Effector memory CD8-positive, alpha-beta T cell (primary cell): ENCODE results near the gene TBC1D22A.

Experiments
- ATAC-seq: fragments of 150-1000 bp; cut with Tn5 transposase; replicated peaks from 2 replicates; pipeline ENCODE4 v1.10.0; 2021; ENCODE audit warnings: mild to moderate bottlenecking, moderate library complexity
- DNase-seq, 3 experiments: peaks; one replicate each; pipeline ENCODE4 v3.0.0; 2021
- H3K27ac Mint-ChIP-seq, 2 donors: one replicate each; pipeline ENCODE4 v1.8.0; 2022; ENCODE audit warnings: mild to moderate bottlenecking in 2 of 2, mixed read lengths in 2 of 2, moderate library complexity in 2 of 2
- H3K27me3 Mint-ChIP-seq, 2 donors: one replicate each; pipeline ENCODE4 v1.8.0; 2022; ENCODE audit warnings: mixed read lengths in 2 of 2
- H3K36me3 Mint-ChIP-seq: one replicate; pipeline ENCODE4 v1.8.0; 2022; ENCODE audit warnings: mild to moderate bottlenecking, moderate library complexity, mixed read lengths; ENCODE audit not compliant: insufficient read depth
- H3K4me1 Mint-ChIP-seq, 2 donors: one replicate each; pipeline ENCODE4 v1.8.0; 2022; ENCODE audit warnings: low read depth in 2 of 2, mixed read lengths in 2 of 2
- H3K4me3 Mint-ChIP-seq, 2 donors: one replicate each; pipeline ENCODE4 v1.8.0; 2022; ENCODE audit warnings: mild to moderate bottlenecking in 2 of 2, mixed read lengths in 2 of 2, moderate library complexity in 2 of 2
- H3K9me3 Mint-ChIP-seq, 2 donors: one replicate each; pipeline ENCODE4 v1.8.0; 2022; ENCODE audit warnings: mixed read lengths in 2 of 2

TBC1D22A gene

DNA sequence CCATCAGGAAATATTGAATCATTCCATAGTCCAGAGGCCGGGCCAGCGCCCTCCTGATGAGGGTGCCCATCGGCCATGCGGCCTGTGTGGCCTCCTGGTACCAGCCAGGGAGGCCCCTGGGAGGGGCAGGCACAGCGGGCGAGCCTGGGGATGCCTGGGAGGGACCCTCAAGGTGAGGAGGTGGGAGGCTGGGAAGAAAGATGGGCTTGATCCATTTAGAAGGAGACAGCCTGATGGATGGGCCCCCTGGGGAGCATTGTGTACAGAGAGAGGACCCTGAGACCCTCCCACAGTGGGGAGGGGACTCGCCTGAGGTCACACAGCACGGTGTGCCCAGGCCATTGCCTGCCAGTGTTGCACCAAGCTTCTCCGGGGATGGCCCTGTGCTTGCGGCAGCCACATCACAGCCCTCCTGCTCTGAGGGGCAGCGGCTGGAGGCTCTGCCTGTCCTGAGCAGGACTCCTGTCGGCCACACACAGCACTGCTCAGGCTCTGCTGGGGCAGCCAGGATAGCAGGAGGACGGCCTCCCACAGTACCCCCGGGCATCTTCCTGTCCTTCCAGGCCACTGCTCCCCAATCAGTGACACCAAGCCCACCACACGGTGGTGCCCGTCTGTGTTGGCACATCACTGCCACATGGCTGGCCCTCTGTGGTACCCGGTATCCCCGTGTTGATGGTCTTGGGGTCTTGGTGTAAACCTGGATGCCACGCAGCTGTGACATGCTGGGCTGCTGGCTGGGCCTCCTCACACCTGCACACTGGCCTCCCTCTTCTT lies 290.0 kb downstream of the TBC1D22A start:
- H3K27ac Mint-ChIP-seq, result peak overlapping the region; percentile 64 to 76
- H3K4me3 Mint-ChIP-seq, result no peak overlapping the region
- no peaks in the 10 kb centered on the region for H3K9me3 Mint-ChIP-seq
- no peak for DNase-seq
- H3K4me1 Mint-ChIP-seq, result peaks cover 32 to 43% of the 10 kb centered on the region in 2 donors
- H3K27me3 Mint-ChIP-seq, result no peaks in the 10 kb centered on the region
- H3K36me3 Mint-ChIP-seq, result peaks cover 8% of the 10 kb centered on the region
- ATAC-seq, result no peak

- H3K36me3 Mint-ChIP-seq, result peaks cover 10% of the 10 kb centered on the region
- no peak overlapping the region for H3K4me3 Mint-ChIP-seq
- peaks cover 26 to 37% of the 10 kb centered on the region in 2 donors for H3K4me1 Mint-ChIP-seq
- no peak for DNase-seq
- H3K9me3 Mint-ChIP-seq, result no peaks in the 10 kb centered on the region
- peak overlapping the region; percentile 64 to 76 for H3K27ac Mint-ChIP-seq
- ATAC-seq, result no peak
- H3K27me3 Mint-ChIP-seq, result no peaks in the 10 kb centered on the region
Measured at GRCh38 chr22:47053013-47053725, 290.7 kb downstream of the TBC1D22A start.

- Mint-ChIP-seq H3K27ac (peak overlapping the region in 1 of 2 donors; percentile 76), H3K36me3 (peaks cover 10% of the 10 kb centered on the region), H3K27me3 (no peaks in the 10 kb centered on the region), H3K9me3 (no peaks in the 10 kb centered on the region), H3K4me3 (no peak overlapping the region), H3K4me1 (peaks cover 28 to 31% of the 10 kb centered on the region in 2 donors)
- ATAC-seq, result no peak
- DNase-seq, result no peak
Measured at GRCh38 chr22:47053726-47054141, 291.3 kb downstream of the TBC1D22A start.

- ATAC-seq, result no peak
- peaks cover 10% of the 10 kb centered on the region for H3K36me3 Mint-ChIP-seq
- H3K27me3 Mint-ChIP-seq, result no peaks in the 10 kb centered on the region
- H3K27ac Mint-ChIP-seq, result no peak overlapping the region
- no peak overlapping the region for H3K4me3 Mint-ChIP-seq
- no peak for DNase-seq
- H3K9me3 Mint-ChIP-seq, result no peaks in the 10 kb centered on the region
- H3K4me1 Mint-ChIP-seq, result peaks cover 24 to 29% of the 10 kb centered on the region in 2 donors
Measured at GRCh38 chr22:47054231-47055072, 292.0 kb downstream of the TBC1D22A start.

- Mint-ChIP-seq H3K4me1 (peaks cover 22 to 28% of the 10 kb centered on the region in 2 donors), H3K36me3 (peaks cover 10% of the 10 kb centered on the region), H3K27ac (peak overlapping the region in 1 of 2 donors; percentile 9), H3K9me3 (no peaks in the 10 kb centered on the region), H3K4me3 (no peak overlapping the region), H3K27me3 (no peaks in the 10 kb centered on the region)
- no peak for DNase-seq
- ATAC-seq, result no peak
Measured at GRCh38 chr22:47055073-47055355, 292.6 kb downstream of the TBC1D22A start.

- Mint-ChIP-seq H3K4me3 (no peak overlapping the region), H3K36me3 (peaks cover 10% of the 10 kb centered on the region), H3K4me1 (peaks cover 22 to 28% of the 10 kb centered on the region in 2 donors), H3K27me3 (no peaks in the 10 kb centered on the region), H3K27ac (peak overlapping the region in 1 of 2 donors; percentile 9), H3K9me3 (no peaks in the 10 kb centered on the region)
- no peak for ATAC-seq
- DNase-seq, result no peak
Measured at GRCh38 chr22:47055461-47055860, 293.0 kb downstream of the TBC1D22A start.

DNA sequence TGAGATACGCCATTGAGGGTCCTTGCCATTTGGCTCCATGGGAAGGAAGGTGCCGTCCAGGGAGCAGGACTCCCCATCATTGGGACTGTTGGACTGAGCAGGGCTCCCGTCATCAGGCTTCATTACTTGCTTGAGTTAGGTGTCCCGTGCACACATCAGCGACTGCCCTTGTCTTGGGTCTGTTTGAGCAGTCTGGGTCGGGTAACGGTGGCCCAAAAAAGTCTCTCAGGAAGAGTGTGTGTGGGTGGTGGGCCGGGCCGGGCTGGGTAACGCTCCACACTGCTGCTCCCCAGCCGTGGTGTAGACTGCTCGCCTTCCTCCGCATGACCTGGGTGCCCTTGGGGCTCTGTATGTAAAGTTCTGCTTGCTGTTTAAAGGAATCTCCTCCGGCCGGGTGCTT lies 293.5 kb downstream of the TBC1D22A start:
- Mint-ChIP-seq H3K4me3 (no peak overlapping the region), H3K27ac (peak overlapping the region in 1 of 2 donors; percentile 15), H3K9me3 (no peaks in the 10 kb centered on the region), H3K4me1 (peaks cover 22 to 28% of the 10 kb centered on the region in 2 donors), H3K27me3 (no peaks in the 10 kb centered on the region), H3K36me3 (peaks cover 14% of the 10 kb centered on the region)
- no peak for ATAC-seq
- no peak for DNase-seq

- no peak for ATAC-seq
- Mint-ChIP-seq H3K9me3 (no peaks in the 10 kb centered on the region), H3K27me3 (no peaks in the 10 kb centered on the region), H3K36me3 (peaks cover 17% of the 10 kb centered on the region), H3K4me3 (no peak overlapping the region), H3K27ac (peak overlapping the region in 1 of 2 donors; percentile 15), H3K4me1 (peaks cover 22 to 28% of the 10 kb centered on the region in 2 donors)
- DNase-seq, result no peak
Measured at GRCh38 chr22:47056361-47056760, 293.9 kb downstream of the TBC1D22A start.

- Mint-ChIP-seq H3K27ac (no peak overlapping the region), H3K4me1 (peaks cover 18 to 24% of the 10 kb centered on the region in 2 donors), H3K9me3 (no peaks in the 10 kb centered on the region), H3K4me3 (no peak overlapping the region), H3K27me3 (no peaks in the 10 kb centered on the region), H3K36me3 (peaks cover 22% of the 10 kb centered on the region)
- no peak for ATAC-seq
- DNase-seq, result no peak
Measured at GRCh38 chr22:47056776-47057470, 294.5 kb downstream of the TBC1D22A start.

GRCh38 chr22:47057916-47058585 lies 295.6 kb downstream of the TBC1D22A start:
- H3K27ac Mint-ChIP-seq, result no peak overlapping the region
- H3K4me1 Mint-ChIP-seq, result peaks cover 15 to 22% of the 10 kb centered on the region in 2 donors
- ATAC-seq (no peak), DNase-seq (no peak)
- no peaks in the 10 kb centered on the region for H3K27me3 Mint-ChIP-seq
- no peaks in the 10 kb centered on the region for H3K9me3 Mint-ChIP-seq
- H3K4me3 Mint-ChIP-seq, result no peak overlapping the region
- peaks cover 24% of the 10 kb centered on the region for H3K36me3 Mint-ChIP-seq

DNA sequence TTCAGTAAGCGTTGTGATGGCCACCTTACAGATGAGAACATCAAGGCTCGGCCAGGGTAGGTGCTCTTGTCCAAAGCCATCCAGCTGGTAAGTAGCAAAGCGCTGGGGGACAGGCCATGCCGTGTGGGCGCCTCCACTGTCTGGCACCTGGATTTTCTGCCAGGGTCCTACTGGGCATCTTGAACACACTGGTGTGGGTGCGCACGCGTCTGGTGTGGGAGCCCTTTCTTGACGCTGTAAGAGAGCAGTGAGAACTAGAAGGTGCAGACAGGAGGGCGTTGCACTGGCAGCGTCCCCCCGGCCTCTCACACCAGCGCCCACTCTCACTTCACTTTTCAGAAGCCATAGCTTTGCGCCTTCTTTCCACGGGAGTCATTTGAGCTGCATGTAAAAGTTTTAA lies 296.6 kb downstream of the TBC1D22A start:
- no peak for ATAC-seq
- no peak overlapping the region for H3K27ac Mint-ChIP-seq
- H3K4me3 Mint-ChIP-seq, result no peak overlapping the region
- DNase-seq, result no peak
- peaks cover 29% of the 10 kb centered on the region for H3K36me3 Mint-ChIP-seq
- H3K9me3 Mint-ChIP-seq, result no peaks in the 10 kb centered on the region
- H3K4me1 Mint-ChIP-seq, result peaks cover 11 to 19% of the 10 kb centered on the region in 2 donors
- no peaks in the 10 kb centered on the region for H3K27me3 Mint-ChIP-seq

GRCh38 chr22:47059701-47060161 lies 297.3 kb downstream of the TBC1D22A start:
- no peaks in the 10 kb centered on the region for H3K27me3 Mint-ChIP-seq
- no peaks in the 10 kb centered on the region for H3K9me3 Mint-ChIP-seq
- no peak overlapping the region for H3K4me3 Mint-ChIP-seq
- H3K36me3 Mint-ChIP-seq, result peaks cover 27% of the 10 kb centered on the region
- H3K4me1 Mint-ChIP-seq, result peaks cover 11 to 15% of the 10 kb centered on the region in 2 donors
- DNase-seq (no peak), ATAC-seq (no peak)
- no peak overlapping the region for H3K27ac Mint-ChIP-seq
